ENCODE measurements around the gene R3HDM1. TPM values are rescaled to one million over a fixed set of nuclear protein-coding genes. Genes with fewer than 3 reads are reported as not detected.

R3HDM1 gene
- total RNA-seq, 2 experiments from 2014 or later = 28.7 to 111 TPM

GRCh38 chr2:135525786-135526185 is 5.5 kb upstream of the R3HDM1 start:
- H3K79me2 ChIP-seq (ENCODE audit: insufficient read depth, low read depth, low read length) = peaks cover 49% of the 10 kb centered on the region
- peaks cover 21% of the 10 kb centered on the region for H3K4me1 ChIP-seq (ENCODE audit: insufficient read depth, low read length, poor library complexity, severe bottlenecking)
- H4K20me1 ChIP-seq (ENCODE audit: insufficient read depth, low read length) = no peaks in the 10 kb centered on the region
- H3K4me2 ChIP-seq (ENCODE audit: low read length) = no peak overlapping the region
- H3K4me3 ChIP-seq (ENCODE audit: low read depth, low read length, poor library complexity, severe bottlenecking) = no peak overlapping the region
- no peaks in the 10 kb centered on the region for H3K9me2 ChIP-seq (ENCODE audit: insufficient read depth, low read length)
- no peak overlapping the region for H2AFZ ChIP-seq (ENCODE audit: low read length)
- intact Hi-C loops (cut with micrococcal nuclease; ENCODE audit: unreplicated experiment) = no loop called here
- no peaks in the 10 kb centered on the region for H3K9me3 ChIP-seq (ENCODE audit: low read length)
- TF ChIP-seq EZH2phosphoT487 (IDR thresholded peaks at IDR 0.05; ENCODE audit: borderline replicate concordance, low read depth, low read length) = no peak
- no peak for TF ChIP-seq CTCF (conservative IDR thresholded peaks at IDR 0.05; ENCODE audit: low read length)
- CTCF ChIA-PET (ENCODE audit: unreplicated experiment) = no interaction called here
- H3K36me3 ChIP-seq (ENCODE audit: insufficient read depth, low read length) = peaks cover 18% of the 10 kb centered on the region
- H3K27ac ChIP-seq (ENCODE audit: low read depth, low read length, poor library complexity, severe bottlenecking) = no peak overlapping the region
- POLR2A ChIA-PET = interaction anchor here (0.6 to 0.7 kb wide), 6 partner anchors 12 to 472 kb away, joined by 3 to 10 read pairs (median 3); no protein-coding TSS in a partner anchor
- no peak for DNase-seq (ENCODE audit: low spot score)
- no TSS peak for BruUV-seq (replicated peaks)

- no peak for DNase-seq (ENCODE audit: low spot score)
- peak overlapping the region; percentile 68 for H3K4me2 ChIP-seq (ENCODE audit: low read length)
- H3K9me3 ChIP-seq (ENCODE audit: low read length) = no peaks in the 10 kb centered on the region
- H3K4me1 ChIP-seq (ENCODE audit: insufficient read depth, low read length, poor library complexity, severe bottlenecking) = peaks cover 26% of the 10 kb centered on the region
- BruUV-seq (replicated peaks) = no TSS peak
- intact Hi-C loops (cut with micrococcal nuclease; ENCODE audit: unreplicated experiment) = no loop called here
- H3K9me2 ChIP-seq (ENCODE audit: insufficient read depth, low read length) = no peaks in the 10 kb centered on the region
- H3K79me2 ChIP-seq (ENCODE audit: insufficient read depth, low read depth, low read length) = peaks cover 58% of the 10 kb centered on the region
- H3K4me3 ChIP-seq (ENCODE audit: low read depth, low read length, poor library complexity, severe bottlenecking) = peak overlapping the region; percentile 87
- H3K27ac ChIP-seq (ENCODE audit: low read depth, low read length, poor library complexity, severe bottlenecking) = no peak overlapping the region
- POLR2A ChIA-PET = interaction anchor here (0.6 to 1.6 kb wide), 3 partner anchors 9 to 788 kb away, joined by 3 to 5 read pairs (median 3); no protein-coding TSS in a partner anchor
- H2AFZ ChIP-seq (ENCODE audit: low read length) = no peak overlapping the region
- peaks cover 5% of the 10 kb centered on the region; the same call in 1 of the 2 replicates for H4K20me1 ChIP-seq (ENCODE audit: insufficient read depth, low read length)
- H3K36me3 ChIP-seq (ENCODE audit: insufficient read depth, low read length) = peaks cover 8% of the 10 kb centered on the region
- CTCF ChIA-PET (ENCODE audit: unreplicated experiment) = no interaction called here
- TF ChIP-seq CTCF (conservative IDR thresholded peaks at IDR 0.05; ENCODE audit: low read length) = no peak
- no peak for TF ChIP-seq EZH2phosphoT487 (IDR thresholded peaks at IDR 0.05; ENCODE audit: borderline replicate concordance, low read depth, low read length)
Measured at GRCh38 chr2:135528006-135528405, 3.3 kb upstream of the R3HDM1 start.
